GM18526 (cell line): Measurements from ENCODE around the gene EIF2D.

Source experiments
- POLR2A ChIP-seq: IDR thresholded peaks from 3 replicates; pipeline ENCODE4 v1.6.1; 2011; ENCODE audit not compliant: insufficient read length; ENCODE audit errors: extremely low read depth

The EIF2D gene

GRCh38 chr1:206600527-206600926 lies 11.7 kb downstream of the EIF2D start:
- TF ChIP-seq POLR2A, result no peak

- TF ChIP-seq POLR2A, result no peak
Measured at GRCh38 chr1:206596319-206596666, 16.0 kb downstream of the EIF2D start.

GRCh38 chr1:206595581-206596318 lies 16.5 kb downstream of the EIF2D start:
- no peak for TF ChIP-seq POLR2A

GRCh38 chr1:206593351-206593925 lies 18.8 kb downstream of the EIF2D start:
- no peak for TF ChIP-seq POLR2A

GRCh38 chr1:206591696-206592095 lies 20.6 kb downstream of the EIF2D start:
- no peak for TF ChIP-seq POLR2A

- no peak for TF ChIP-seq POLR2A
Measured at GRCh38 chr1:206591226-206591625, 21.0 kb downstream of the EIF2D start.

- TF ChIP-seq POLR2A, result no peak
Measured at GRCh38 chr1:206590025-206590758, 22.1 kb downstream of the EIF2D start.

- TF ChIP-seq POLR2A, result no peak
Measured at GRCh38 chr1:206589206-206589605, 23.1 kb downstream of the EIF2D start.

GRCh38 chr1:206588492-206588891 lies 23.8 kb downstream of the EIF2D start:
- TF ChIP-seq POLR2A, result no peak

- TF ChIP-seq POLR2A, result no peak
Measured at GRCh38 chr1:206587904-206588303, 24.4 kb downstream of the EIF2D start.

- TF ChIP-seq POLR2A, result no peak
Measured at GRCh38 chr1:206586501-206587445, 25.5 kb downstream of the EIF2D start.

GRCh38 chr1:206584683-206585082 lies 27.6 kb downstream of the EIF2D start:
- no peak for TF ChIP-seq POLR2A

- no peak for TF ChIP-seq POLR2A
Measured at GRCh38 chr1:206583707-206584648, 28.3 kb downstream of the EIF2D start.
